Pancreas (tissue), 10 donors: ENCODE measurements around the gene JSRP1. TPM values are rescaled to one million over a fixed set of nuclear protein-coding genes. Genes with fewer than 3 reads are reported as not detected.
"Not testable (repeated sequence)": the region's sequence is repeated elsewhere in the genome, so short reads cannot be mapped to it uniquely, and the experiment has no call there.

Experiments
- ATAC-seq, 4 donors: fragments of 200-7000 bp; cut with Tn5 transposase; one replicate each; pipeline versions ENCODE4 v1.8.0 to v1.9.1; 2020; ENCODE audit warnings: mild to moderate bottlenecking in 4 of 4, moderate library complexity in 4 of 4
- DNase-seq, 6 donors: peaks; one replicate each; pipeline ENCODE4 v3.0.0-alpha.2; 2020
- FAIRE-seq: peaks from 2 replicates; lab custom pipeline; 2012; peaks lifted over from hg19 to GRCh38; lab: Jason Lieb, UNC
- H3K27ac ChIP-seq, 4 donors: fragments of 200-600 bp; sonication (generic); 1 replicate in 3 of 4; 2 replicates in 1 of 4; pipeline versions ENCODE4 v1.5.0 to v1.8.0; 2020
- H3K27me3 ChIP-seq, 4 donors: fragments of 200-600 bp; one replicate each; pipeline ENCODE4 v1.8.0; 2021
- H3K36me3 ChIP-seq, 3 donors: fragments of 200-600 bp; sonication (generic) in 1 of 3; one replicate each; pipeline versions ENCODE4 v1.5.0 to v1.8.0; 2020 to 2021
- H3K4me1 ChIP-seq, 3 donors: fragments of 200-600 bp; one replicate each; pipeline ENCODE4 v1.8.0; 2021
- H3K4me3 ChIP-seq, 4 donors: fragments of 200-600 bp; sonication (generic) in 2 of 4; one replicate each; pipeline versions ENCODE4 v1.5.0 to v1.8.0; 2020 to 2021
- H3K9me3 ChIP-seq, 4 donors: fragments of 200-600 bp; one replicate each; pipeline ENCODE4 v1.8.0; 2021
- WGBS, 2 donors: extraction: QIAGEN DNeasy Blood & Tissue Kit; methylation state at CpG; one replicate each; pipeline ENCODE4 v1.1.7; 2013; 5-methylcytosine and 5-hydroxymethylcytosine counted together
- intact Hi-C, 3 donors: fragments of 100-400 bp; cut with DNase I; formaldehyde crosslinking; loops; one replicate each; pipeline versions ENCODE4 v1.11.1 to v1.14.2; 2022
- polyA plus RNA-seq, 2 donors: library from polyadenylated mRNA; stranded (reverse); fragments of 200-250 nt; gene quantifications; one replicate each; pipeline ENCODE4 v1.2.3, GENCODE V29; 2013
- total RNA-seq, 6 donors: library from RNA; stranded (reverse); fragmentation: NEBNext Ultra II Directional in 4 of 6; extraction: Animal tissue kit (Norgen Biotek cat#: 25700) in 4 of 6; gene quantifications; one replicate each; pipeline versions ENCODE4 v1.2.1 to v1.2.4, GENCODE V29; 2021 to 2023
- TF ChIP-seq, protein P1 (sequence below), 4 donors: fragments of 200-600 bp; sonication (generic) in 3 of 4; IDR thresholded peaks; one replicate each; pipeline versions ENCODE4 v1.5.0 to v1.8.0; 2021; ENCODE audit warnings: antibody characterized with exemption in 4 of 4
- donor health status: healthy with polysubstance abuse.
- donor health status: DM: no; HTN: no; CAD: no; lungs with moderate emphysema.
- donor health status: DM: no; HTN: no; CAD: no.
- donor health status: control.
- donor health status: control.
- donor health status: Bipolar disorder and iron deficiency.
- donor health status: DM: yes; HTN: yes; CAD: no.
- donor health status: DM: no; HTN: no; CAD: no.
- donor health status: DM: no; HTN: no; CAD: no.
- donor health status: DM: yes; HTN: yes; CAD: no.

The JSRP1 gene
- total and polyA plus RNA-seq, 8 donors, result 0.29 to 4.0 (median 1.0) TPM; not detected in 2

GRCh38 chr19:2282062-2282861 lies 26.0 kb upstream of the JSRP1 start, which contains the start of gene PEAK3:
PEAK3 (minus strand) TSS chr19:2282175; CDS start chr19:2280931, 1,244 bp downstream.
- Histone ChIP-seq H3K36me3 (no peaks in the 10 kb centered on the region), H3K4me1 (peaks cover 0 to 5% (median 0%) of the 10 kb centered on the region in 3 donors), H3K4me3 (peak within 1 kb of the TSS in 1 of 4 donors; percentile 29), H3K9me3 (no peaks in the 10 kb centered on the region), H3K27ac (peak within 1 kb of the TSS in 1 of 4 donors; percentile 22), H3K27me3 (no peaks in the 10 kb centered on the region)
- ATAC-seq (peak in 3 of 4 donors; percentile 58 to 80 (median 75)), DNase-seq (peak in 2 of 6 donors; percentile 70), FAIRE-seq (no peak)
- WGBS, 2 donors, result 42 to 44% methylated on average over 41 of the region's 41 CpGs
- intact Hi-C loops, result no loop called here
- TF ChIP-seq, protein P1, sequence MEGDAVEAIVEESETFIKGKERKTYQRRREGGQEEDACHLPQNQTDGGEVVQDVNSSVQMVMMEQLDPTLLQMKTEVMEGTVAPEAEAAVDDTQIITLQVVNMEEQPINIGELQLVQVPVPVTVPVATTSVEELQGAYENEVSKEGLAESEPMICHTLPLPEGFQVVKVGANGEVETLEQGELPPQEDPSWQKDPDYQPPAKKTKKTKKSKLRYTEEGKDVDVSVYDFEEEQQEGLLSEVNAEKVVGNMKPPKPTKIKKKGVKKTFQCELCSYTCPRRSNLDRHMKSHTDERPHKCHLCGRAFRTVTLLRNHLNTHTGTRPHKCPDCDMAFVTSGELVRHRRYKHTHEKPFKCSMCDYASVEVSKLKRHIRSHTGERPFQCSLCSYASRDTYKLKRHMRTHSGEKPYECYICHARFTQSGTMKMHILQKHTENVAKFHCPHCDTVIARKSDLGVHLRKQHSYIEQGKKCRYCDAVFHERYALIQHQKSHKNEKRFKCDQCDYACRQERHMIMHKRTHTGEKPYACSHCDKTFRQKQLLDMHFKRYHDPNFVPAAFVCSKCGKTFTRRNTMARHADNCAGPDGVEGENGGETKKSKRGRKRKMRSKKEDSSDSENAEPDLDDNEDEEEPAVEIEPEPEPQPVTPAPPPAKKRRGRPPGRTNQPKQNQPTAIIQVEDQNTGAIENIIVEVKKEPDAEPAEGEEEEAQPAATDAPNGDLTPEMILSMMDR (IDR thresholded peaks at IDR 0.05), result no peak

DNA sequence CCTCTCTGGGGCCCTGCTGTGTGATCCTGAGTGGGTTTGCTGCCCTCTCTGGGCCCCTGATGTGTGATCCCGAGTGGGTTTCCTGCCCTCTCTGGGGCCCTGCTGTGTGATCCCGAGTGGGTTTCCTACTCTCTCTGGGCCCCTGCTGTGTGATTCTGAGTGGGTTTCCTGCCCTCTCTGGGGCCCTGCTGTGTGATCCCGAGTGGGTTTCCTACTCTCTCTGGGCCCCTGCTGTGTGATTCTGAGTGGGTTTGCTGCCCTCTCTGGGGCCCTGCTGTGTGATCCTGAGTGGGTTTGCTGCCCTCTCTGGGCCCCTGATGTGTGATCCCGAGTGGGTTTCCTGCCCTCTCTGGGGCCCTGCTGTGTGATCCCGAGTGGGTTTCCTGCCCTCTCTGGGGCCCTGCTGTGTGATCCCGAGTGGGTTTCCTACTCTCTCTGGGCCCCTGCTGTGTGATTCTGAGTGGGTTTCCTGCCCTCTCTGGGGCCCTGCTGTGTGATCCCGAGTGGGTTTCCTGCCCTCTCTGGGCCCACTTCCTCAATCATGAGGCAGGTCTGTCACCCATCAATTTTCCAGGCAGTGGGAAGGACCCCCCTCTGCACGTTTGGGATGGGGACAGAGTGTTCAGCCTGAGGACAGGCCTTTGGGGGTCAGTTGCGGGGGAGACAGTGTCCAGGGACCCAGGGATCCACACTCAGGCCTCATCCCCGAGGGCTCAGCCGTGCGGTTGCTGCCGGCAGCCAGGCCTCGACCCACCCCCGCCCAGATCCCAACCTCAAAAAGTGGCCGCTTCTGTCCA lies 25.2 kb upstream of the JSRP1 start:
- peak in 2 of 4 donors; percentile 6 to 31 for ATAC-seq
- FAIRE-seq, DNase-seq, H3K4me1 ChIP-seq, intact Hi-C loops, H3K27me3 ChIP-seq, H3K9me3 ChIP-seq, H3K36me3 ChIP-seq: not testable (repeated sequence)
- peak overlapping the region in 1 of 4 donors; percentile 29 for H3K4me3 ChIP-seq
- 40 to 53% methylated on average over 14 to 16 of the region's 16 CpGs for WGBS, 2 donors
- peak overlapping the region in 1 of 4 donors; percentile 22 for H3K27ac ChIP-seq

DNA sequence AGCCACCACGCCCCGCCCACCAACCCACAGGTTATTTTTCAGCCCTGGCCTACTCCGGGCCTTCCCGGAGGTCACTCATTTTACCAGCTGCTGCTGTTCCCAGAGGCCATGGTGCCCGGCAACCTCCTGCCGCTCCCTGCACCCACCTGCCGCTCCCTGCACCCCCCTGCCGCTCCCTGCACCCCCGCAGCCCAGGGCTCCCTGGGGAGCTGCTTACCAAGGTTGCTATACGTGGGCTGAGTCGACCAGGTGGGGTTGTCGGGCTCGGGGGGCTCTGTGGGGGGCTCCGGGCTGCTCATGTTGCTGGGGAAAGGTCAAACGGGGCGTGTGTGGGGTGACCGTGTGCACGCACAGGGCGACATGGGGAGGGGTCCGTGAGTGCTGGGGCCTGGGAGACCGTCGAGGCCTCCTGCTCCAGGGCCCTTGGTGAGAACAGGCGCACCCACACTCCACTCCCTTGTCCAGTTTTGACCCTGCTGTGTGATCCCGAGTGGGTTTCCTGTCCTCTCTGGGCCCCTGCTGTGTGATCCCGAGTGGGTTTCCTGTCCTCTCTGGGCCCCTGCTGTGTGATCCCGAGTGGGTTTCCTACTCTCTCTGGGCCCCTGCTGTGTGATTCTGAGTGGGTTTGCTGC lies 24.5 kb upstream of the JSRP1 start:
- no peaks in the 10 kb centered on the region for H3K9me3 ChIP-seq
- no peak overlapping the region for H3K27ac ChIP-seq
- FAIRE-seq (no peak), ATAC-seq (peak; percentile 43 to 83 (median 60)), DNase-seq (peak in 4 of 6 donors; percentile 63 to 80 (median 69))
- no peaks in the 10 kb centered on the region for H3K36me3 ChIP-seq
- WGBS, 2 donors, result 50 to 54% methylated on average over 22 to 26 of the region's 26 CpGs
- H3K4me1 ChIP-seq, result peaks cover 0 to 5% (median 0%) of the 10 kb centered on the region in 3 donors
- H3K27me3 ChIP-seq, result no peaks in the 10 kb centered on the region
- no peak overlapping the region for H3K4me3 ChIP-seq
- intact Hi-C loops, result no loop called here
- TF ChIP-seq, protein P1 (IDR thresholded peaks at IDR 0.05), result no peak

DNA sequence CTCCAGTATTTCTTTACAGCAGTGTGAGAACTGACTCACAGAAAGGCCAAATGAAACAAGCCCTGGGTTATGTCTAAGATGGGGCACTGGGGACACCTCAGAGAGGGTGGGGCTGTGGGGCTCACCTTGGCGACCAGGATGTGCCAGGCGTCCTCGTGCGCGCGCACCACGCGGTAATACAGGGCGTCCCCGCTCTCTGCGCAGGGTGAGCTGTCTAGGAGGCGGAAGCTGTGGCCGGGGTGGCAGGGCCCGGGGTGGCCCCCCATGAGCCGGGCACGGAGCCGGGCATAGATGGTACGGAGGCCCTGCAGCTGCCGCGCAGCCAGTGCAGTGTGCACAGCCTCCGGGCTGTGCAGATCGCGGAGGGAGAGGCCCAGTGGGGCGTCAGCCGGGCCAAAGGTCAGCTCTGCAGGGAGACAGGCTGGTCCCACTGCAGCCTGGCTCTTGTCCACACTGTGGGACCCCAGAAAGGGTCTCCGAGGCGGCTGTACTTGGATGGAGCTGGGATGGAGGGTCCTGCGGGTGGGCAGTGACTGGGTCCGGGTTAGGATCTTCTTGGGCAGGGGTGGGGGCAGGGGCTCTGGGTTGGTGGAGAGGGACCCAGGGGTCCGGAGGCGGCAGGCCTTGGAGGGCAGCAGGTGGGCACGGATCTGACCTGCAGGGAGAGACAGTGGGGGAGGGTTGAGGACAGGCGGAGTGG lies 22.4 kb upstream of the JSRP1 start:
- intact Hi-C loops, result loop anchor here in 2 of 3 donors (5.0 kb wide), 2 partner anchors 109 to 114 kb away; no protein-coding TSS in a partner anchor
- DNase-seq (no peak), FAIRE-seq (no peak), ATAC-seq (no peak)
- H3K4me3 ChIP-seq, result no peak overlapping the region
- no peaks in the 10 kb centered on the region for H3K27me3 ChIP-seq
- TF ChIP-seq, protein P1 (IDR thresholded peaks at IDR 0.05), result no peak
- peaks cover 0 to 5% (median under 1%) of the 10 kb centered on the region in 3 donors for H3K4me1 ChIP-seq
- H3K9me3 ChIP-seq, result no peaks in the 10 kb centered on the region
- WGBS, 2 donors, result 80 to 81% methylated on average over 33 of the region's 33 CpGs
- H3K36me3 ChIP-seq, result no peaks in the 10 kb centered on the region
- H3K27ac ChIP-seq, result no peak overlapping the region
